Calu3 (cell line): ENCODE results near the gene NHEJ1. TPM values are rescaled to one million over a fixed set of nuclear protein-coding genes. Genes with fewer than 3 reads are reported as not detected.

Source experiments
- BruUV-seq: library from RNA; stranded (reverse); fragments of 400-500 nt; replicated peaks from 2 replicates; lab custom pipeline; 2021; lab: Mats Ljungman, UMichigan
- CTCF ChIA-PET: fragments of 300-600 bp; sonication (Branson Sonifier 250); formaldehyde crosslinking; loops from one replicate; lab custom pipeline; 2022; ENCODE audit warnings: antibody characterized with exemption; lab: Charles Lee
- DNase-seq: peaks from one replicate; pipeline ENCODE4 v3.0.0; 2022
- H3K27ac Mint-ChIP-seq: one replicate; pipeline ENCODE4 v1.8.0; 2022; ENCODE audit warnings: mixed read lengths; ENCODE audit not compliant: unreplicated experiment
- H3K27me3 Mint-ChIP-seq: one replicate; pipeline ENCODE4 v1.8.0; 2022; ENCODE audit warnings: mixed read lengths; ENCODE audit not compliant: unreplicated experiment
- H3K36me3 Mint-ChIP-seq: one replicate; pipeline ENCODE4 v1.8.0; 2022; ENCODE audit warnings: mild to moderate bottlenecking, moderate library complexity, mixed read lengths; ENCODE audit not compliant: insufficient read depth, unreplicated experiment
- H3K4me1 Mint-ChIP-seq: one replicate; pipeline ENCODE4 v1.8.0; 2022; ENCODE audit warnings: mild to moderate bottlenecking, low read depth, mixed read lengths; ENCODE audit not compliant: unreplicated experiment
- H3K4me3 Mint-ChIP-seq: one replicate; pipeline ENCODE4 v1.8.0; 2022; ENCODE audit warnings: mild to moderate bottlenecking, low read depth, moderate library complexity, mixed read lengths; ENCODE audit not compliant: unreplicated experiment
- H3K9me3 Mint-ChIP-seq: one replicate; pipeline ENCODE4 v1.8.0; 2022; ENCODE audit warnings: low read depth, mixed read lengths; ENCODE audit not compliant: unreplicated experiment
- CTCF ChIP-seq: fragments of 200-600 bp; IDR thresholded peaks from one replicate; pipeline ENCODE4 v1.8.0; 2022; ENCODE audit warnings: antibody characterized with exemption; ENCODE audit not compliant: unreplicated experiment
- intact Hi-C: fragments of 100-400 bp; cut with micrococcal nuclease; formaldehyde crosslinking; loops from one replicate; pipeline ENCODE4 v1.10.0; 2022; ENCODE audit not compliant: unreplicated experiment
- total RNA-seq: library from RNA; stranded (reverse); gene quantifications from 2 replicates; pipeline ENCODE4 v1.2.3, GENCODE V29; 2022

Gene NHEJ1
- total RNA-seq, 1 experiment from 2014 or later, result 12.4 TPM

GRCh38 chr2:219090436-219091299 lies 69.9 kb downstream of the NHEJ1 start:
- Mint-ChIP-seq H3K27ac (no peak overlapping the region), H3K4me3 (no peak overlapping the region), H3K4me1 (peaks cover 9% of the 10 kb centered on the region), H3K36me3 (no peaks in the 10 kb centered on the region), H3K9me3 (peaks cover 3% of the 10 kb centered on the region), H3K27me3 (no peaks in the 10 kb centered on the region)
- CTCF ChIA-PET, result interaction anchor here (0.6 to 0.7 kb wide), 2 partner anchors 17 to 63 kb away, joined by 3 read pairs; no protein-coding TSS in a partner anchor
- intact Hi-C loops, result no loop called here
- no peak for DNase-seq
- BruUV-seq, result no TSS peak
- TF ChIP-seq CTCF, result no peak

- H3K27me3 Mint-ChIP-seq, result no peaks in the 10 kb centered on the region
- intact Hi-C loops, result no loop called here
- no peak for DNase-seq
- no peaks in the 10 kb centered on the region for H3K36me3 Mint-ChIP-seq
- peaks cover 3% of the 10 kb centered on the region for H3K9me3 Mint-ChIP-seq
- no peak overlapping the region for H3K4me3 Mint-ChIP-seq
- CTCF ChIA-PET, result interaction anchor here (0.9 to 2.0 kb wide), 2 partner anchors 10 to 192 kb away, joined by 3 to 4 read pairs; no protein-coding TSS in a partner anchor
- H3K4me1 Mint-ChIP-seq, result peaks cover 9% of the 10 kb centered on the region
- no peak overlapping the region for H3K27ac Mint-ChIP-seq
- no peak for TF ChIP-seq CTCF
- no TSS peak for BruUV-seq
Observed at GRCh38 chr2:219089330-219089729, 71.3 kb downstream of the NHEJ1 start.

GRCh38 chr2:219087848-219088247 lies 72.8 kb downstream of the NHEJ1 start:
- TF ChIP-seq CTCF, result no peak
- Mint-ChIP-seq H3K36me3 (no peaks in the 10 kb centered on the region), H3K9me3 (peaks cover 3% of the 10 kb centered on the region), H3K27me3 (no peaks in the 10 kb centered on the region), H3K27ac (no peak overlapping the region), H3K4me3 (no peak overlapping the region), H3K4me1 (peaks cover 9% of the 10 kb centered on the region)
- DNase-seq, result no peak
- no TSS peak for BruUV-seq
- CTCF ChIA-PET, result interaction anchor here (2.0 kb wide), 1 partner anchor 12 kb away, joined by 4 read pairs; no protein-coding TSS in a partner anchor
- intact Hi-C loops, result no loop called here

GRCh38 chr2:219087361-219087760 lies 73.3 kb downstream of the NHEJ1 start:
- H3K36me3 Mint-ChIP-seq, result no peaks in the 10 kb centered on the region
- CTCF ChIA-PET, result no interaction called here
- intact Hi-C loops, result no loop called here
- BruUV-seq, result no TSS peak
- DNase-seq, result no peak
- H3K27ac Mint-ChIP-seq, result no peak overlapping the region
- no peaks in the 10 kb centered on the region for H3K27me3 Mint-ChIP-seq
- TF ChIP-seq CTCF, result no peak
- H3K4me3 Mint-ChIP-seq, result no peak overlapping the region
- H3K9me3 Mint-ChIP-seq, result peaks cover 3% of the 10 kb centered on the region
- peaks cover 12% of the 10 kb centered on the region for H3K4me1 Mint-ChIP-seq
